GM12864 (cell line): ENCODE results near the gene ZBTB25.

Source experiments
- DNase-seq: peaks from one replicate; pipeline ENCODE4 v3.0.0-alpha.2; 2011; ENCODE audit warnings: low read depth
- H3K4me3 ChIP-seq: 2 replicates; pipeline ENCODE4 v1.5.1; 2011; ENCODE audit warnings: mild to moderate bottlenecking, low read depth, low read length, control low read depth
- CTCF ChIP-seq: IDR thresholded peaks from 2 replicates; pipeline ENCODE4 v1.5.1; 2011; ENCODE audit warnings: low read depth, mild to moderate bottlenecking, moderate library complexity, low read length, control low read depth, inconsistent platforms; ENCODE audit errors: missing control alignments

The ZBTB25 gene

GRCh38 chr14:64541972-64542835, 38.6 kb upstream of the ZBTB25 start:
- DNase-seq = no peak
- no peak overlapping the region for H3K4me3 ChIP-seq
- TF ChIP-seq CTCF = no peak

- H3K4me3 ChIP-seq = no peak overlapping the region
- DNase-seq = no peak
- TF ChIP-seq CTCF = no peak
Observed at GRCh38 chr14:64541261-64541971, 37.8 kb upstream of the ZBTB25 start.

GRCh38 chr14:64540208-64541202, 36.9 kb upstream of the ZBTB25 start, which contains the start of gene HSPA2:
Gene HSPA2 (plus strand): TSS chr14:64540741. CDS start chr14:64540850, 109 bp downstream.
- H3K4me3 ChIP-seq = peak within 1 kb of the TSS; percentile 81
- peak; percentile 91 for DNase-seq
- peak; percentile 60 for TF ChIP-seq CTCF

- no peak overlapping the region for H3K4me3 ChIP-seq
- no peak for TF ChIP-seq CTCF
- no peak for DNase-seq
Observed at GRCh38 chr14:64536488-64537245, 33.0 kb upstream of the ZBTB25 start.

- TF ChIP-seq CTCF = no peak
- DNase-seq = no peak
- no peak overlapping the region for H3K4me3 ChIP-seq
Observed at GRCh38 chr14:64531567-64531966, 27.9 kb upstream of the ZBTB25 start.

GRCh38 chr14:64525354-64525753, 21.7 kb upstream of the ZBTB25 start:
- no peak for TF ChIP-seq CTCF
- no peak for DNase-seq
- no peak overlapping the region for H3K4me3 ChIP-seq
